ENCODE results near the gene DRG2. TPM values are rescaled to one million over a fixed set of nuclear protein-coding genes. Genes with fewer than 3 reads are reported as not detected.

DRG2 gene
- total and polyA plus RNA-seq, 4 donors = 28.6 to 41.3 (median 35.6) TPM

- no peak for TF ChIP-seq CTCF (IDR thresholded peaks at IDR 0.05; ENCODE audit: control extremely low read depth, extremely low read depth)
- ATAC-seq (ENCODE audit: insufficient read depth, low FRiP score) = no peak
- 87 to 90% methylated on average over 8 of the region's 8 CpGs for WGBS, 2 donors
Measured at GRCh38 chr17:18138065-18138749, 50.5 kb downstream of the DRG2 start.

GRCh38 chr17:18139092-18139491 lies 51.3 kb downstream of the DRG2 start:
- Histone ChIP-seq H3K36me3 (ENCODE audit: control insufficient read depth in 4 of 4, insufficient read depth in 4 of 4, low read length in 4 of 4) (no peaks in the 10 kb centered on the region), H3K27ac (ENCODE audit: low read depth in 1 of 2, low read length in 1 of 2) (no peak overlapping the region), H3K4me3 (no peak overlapping the region), H3K4me1 (ENCODE audit: control insufficient read depth in 5 of 5, insufficient read depth in 5 of 5, low read length in 5 of 5) (peaks cover 0 to 6% (median 0%) of the 10 kb centered on the region in 5 donors), H3K9ac (ENCODE audit: insufficient read depth in 1 of 2, low read length in 2 of 2) (no peak overlapping the region), H3K27me3 (ENCODE audit: control insufficient read depth in 3 of 3, insufficient read depth in 3 of 3, low read length in 2 of 3) (peaks cover 0 to 3% (median 0%) of the 10 kb centered on the region in 3 donors), H3K9me3 (ENCODE audit: control insufficient read depth in 4 of 4, insufficient read depth in 3 of 4, low read length in 3 of 4) (no peaks in the 10 kb centered on the region)
- no peak for TF ChIP-seq CTCF (IDR thresholded peaks at IDR 0.05; ENCODE audit: control extremely low read depth, extremely low read depth)
- WGBS, 2 donors = 90% methylated on average over 2 of the region's 2 CpGs
- ATAC-seq (ENCODE audit: insufficient read depth, low FRiP score) (no peak), DNase-seq (no peak)

More at GRCh38 chr17:18138065-18138749, 50.5 kb downstream of the DRG2 start:
- H3K9ac ChIP-seq (ENCODE audit: insufficient read depth in 1 of 2, low read length in 2 of 2) = no peak overlapping the region
- no peaks in the 10 kb centered on the region for H3K9me3 ChIP-seq (ENCODE audit: control insufficient read depth in 4 of 4, insufficient read depth in 3 of 4, low read length in 3 of 4)
- no peaks in the 10 kb centered on the region for H3K36me3 ChIP-seq (ENCODE audit: control insufficient read depth in 4 of 4, insufficient read depth in 4 of 4, low read length in 4 of 4)
- no peak overlapping the region for H3K27ac ChIP-seq (ENCODE audit: low read depth in 1 of 2, low read length in 1 of 2)
- DNase-seq = no peak
- H3K27me3 ChIP-seq (ENCODE audit: control insufficient read depth in 3 of 3, insufficient read depth in 3 of 3, low read length in 2 of 3) = peaks cover 0 to 3% (median 0%) of the 10 kb centered on the region in 3 donors
- H3K4me3 ChIP-seq = no peak overlapping the region
- H3K4me1 ChIP-seq (ENCODE audit: control insufficient read depth in 5 of 5, insufficient read depth in 5 of 5, low read length in 5 of 5) = peaks cover 0 to 6% (median 0%) of the 10 kb centered on the region in 5 donors

- Histone ChIP-seq H3K9ac (ENCODE audit: insufficient read depth in 1 of 2, low read length in 2 of 2) (no peak overlapping the region), H3K27me3 (ENCODE audit: control insufficient read depth in 3 of 3, insufficient read depth in 3 of 3, low read length in 2 of 3) (peaks cover 0 to 3% (median 0%) of the 10 kb centered on the region in 3 donors), H3K4me3 (no peak overlapping the region), H3K27ac (ENCODE audit: low read depth in 1 of 2, low read length in 1 of 2) (no peak overlapping the region), H3K36me3 (ENCODE audit: control insufficient read depth in 4 of 4, insufficient read depth in 4 of 4, low read length in 4 of 4) (no peaks in the 10 kb centered on the region), H3K4me1 (ENCODE audit: control insufficient read depth in 5 of 5, insufficient read depth in 5 of 5, low read length in 5 of 5) (peaks cover 0 to 6% (median 0%) of the 10 kb centered on the region in 5 donors), H3K9me3 (ENCODE audit: control insufficient read depth in 4 of 4, insufficient read depth in 3 of 4, low read length in 3 of 4) (no peaks in the 10 kb centered on the region)
- no peak for TF ChIP-seq CTCF (IDR thresholded peaks at IDR 0.05; ENCODE audit: control extremely low read depth, extremely low read depth)
- 77 to 78% methylated on average over 14 of the region's 14 CpGs for WGBS, 2 donors
- DNase-seq = no peak
- ATAC-seq (ENCODE audit: insufficient read depth, low FRiP score) = no peak
Measured at GRCh38 chr17:18139498-18139897, 51.8 kb downstream of the DRG2 start.
